ENCODE data around the gene FGF21. TPM values are rescaled to one million over a fixed set of nuclear protein-coding genes. Genes with fewer than 3 reads are reported as not detected.

The FGF21 gene
- total RNA-seq, 4 donors from 2014 or later, result not detected

- 30% methylated on average over 24 of the region's 51 CpGs for WGBS
- Histone ChIP-seq H3K27ac (peak overlapping the region; percentile 69), H3K36me3 (no peaks in the 10 kb centered on the region), H3K4me3 (peak overlapping the region; percentile 61), H3K9me3 (no peaks in the 10 kb centered on the region), H3K4me1 (peaks cover 40% of the 10 kb centered on the region), H3K27me3 (no peaks in the 10 kb centered on the region)
- no peak for DNase-seq (ENCODE audit: low spot score in 2 of 2)
- TF ChIP-seq EP300 (IDR thresholded peaks at IDR 0.05), result no peak
- no peak for TF ChIP-seq POLR2A (IDR thresholded peaks at IDR 0.05)
- no peak for TF ChIP-seq POLR2AphosphoS5 (IDR thresholded peaks at IDR 0.05)
- no peak for TF ChIP-seq CTCF (IDR thresholded peaks at IDR 0.05)
These were observed 15.7 kb upstream of the FGF21 start for GRCh38 chr19:48739404-48740163.

GRCh38 chr19:48740164-48740972, 15.0 kb upstream of the FGF21 start, which contains the start of gene RASIP1:
Gene RASIP1 (minus strand): TSS chr19:48740610. CDS start chr19:48740282, 328 bp downstream.
- H3K9me3 ChIP-seq, result no peaks in the 10 kb centered on the region
- H3K27me3 ChIP-seq, result no peaks in the 10 kb centered on the region
- peak within 1 kb of the TSS; percentile 61 for H3K4me3 ChIP-seq
- peaks cover 34% of the 10 kb centered on the region for H3K4me1 ChIP-seq
- peak within 1 kb of the TSS; percentile 69 for H3K27ac ChIP-seq
- WGBS, result 47% methylated on average over 26 of the region's 27 CpGs
- no peak for TF ChIP-seq POLR2AphosphoS5 (IDR thresholded peaks at IDR 0.05)
- no peak for TF ChIP-seq EP300 (IDR thresholded peaks at IDR 0.05)
- TF ChIP-seq CTCF (IDR thresholded peaks at IDR 0.05), result no peak
- no peak for TF ChIP-seq POLR2A (IDR thresholded peaks at IDR 0.05)
- no peak for DNase-seq (ENCODE audit: low spot score in 2 of 2)
- no peaks in the 10 kb centered on the region for H3K36me3 ChIP-seq

GRCh38 chr19:48741129-48741999, 14.0 kb upstream of the FGF21 start:
- no peak for TF ChIP-seq CTCF (IDR thresholded peaks at IDR 0.05)
- TF ChIP-seq POLR2AphosphoS5 (IDR thresholded peaks at IDR 0.05), result no peak
- no peak for TF ChIP-seq POLR2A (IDR thresholded peaks at IDR 0.05)
- TF ChIP-seq EP300 (IDR thresholded peaks at IDR 0.05), result no peak
- Histone ChIP-seq H3K36me3 (no peaks in the 10 kb centered on the region), H3K9me3 (no peaks in the 10 kb centered on the region), H3K4me1 (peaks cover 33% of the 10 kb centered on the region), H3K4me3 (peak overlapping the region; percentile 26), H3K27me3 (no peaks in the 10 kb centered on the region), H3K27ac (peak overlapping the region; percentile 65)
- WGBS, result 53% methylated on average over 23 of the region's 35 CpGs
- DNase-seq (ENCODE audit: low spot score in 2 of 2), result no peak

- H3K27me3 ChIP-seq, result no peaks in the 10 kb centered on the region
- H3K36me3 ChIP-seq, result no peaks in the 10 kb centered on the region
- no peak overlapping the region for H3K4me3 ChIP-seq
- 92% methylated on average over 11 of the region's 11 CpGs for WGBS
- H3K9me3 ChIP-seq, result no peaks in the 10 kb centered on the region
- H3K4me1 ChIP-seq, result peaks cover 33% of the 10 kb centered on the region
- TF ChIP-seq CTCF (IDR thresholded peaks at IDR 0.05) (no peak), POLR2AphosphoS5 (IDR thresholded peaks at IDR 0.05) (no peak), POLR2A (IDR thresholded peaks at IDR 0.05) (no peak), EP300 (IDR thresholded peaks at IDR 0.05) (no peak)
- peak overlapping the region; percentile 65 for H3K27ac ChIP-seq
- DNase-seq (ENCODE audit: low spot score in 2 of 2), result no peak
These were observed 13.2 kb upstream of the FGF21 start for GRCh38 chr19:48742096-48742495.
